RWPE2 (cell line): ENCODE results near the gene DALRD3.

Source experiments
- ATAC-seq: fragments of 200-7000 bp; cut with Tn5 transposase; 3 replicates; pipeline ENCODE4 v1.9.1; 2021; ENCODE audit warnings: low read depth
- DNase-seq: peaks from one replicate; pipeline ENCODE4 v3.0.0-alpha.2; 2020; ENCODE audit warnings: low spot score
- H3K27ac ChIP-seq: fragments of 450-650 bp; 2 replicates; pipeline ENCODE4 v1.5.1; 2017; ENCODE audit warnings: mild to moderate bottlenecking; ENCODE audit not compliant: poor library complexity, severe bottlenecking
- H3K27me3 ChIP-seq: fragments of 250-450 bp; sonication (Bioruptor Pico); 2 replicates; pipeline ENCODE4 v1.5.1; 2021; ENCODE audit warnings: mild to moderate bottlenecking, moderate library complexity; ENCODE audit not compliant: insufficient read depth, poor library complexity, severe bottlenecking
- H3K36me3 ChIP-seq: fragments of 250-450 bp; sonication (Bioruptor Pico); 2 replicates; pipeline ENCODE4 v1.5.1; 2020; ENCODE audit warnings: low read depth, mild to moderate bottlenecking, moderate library complexity
- H3K4me1 ChIP-seq: fragments of 250-450 bp; sonication (Bioruptor Pico); 2 replicates; pipeline ENCODE4 v1.5.1; 2021; ENCODE audit warnings: mild to moderate bottlenecking, moderate library complexity; ENCODE audit not compliant: insufficient read depth, poor library complexity, severe bottlenecking
- H3K4me3 ChIP-seq: fragments of 250-450 bp; sonication (Bioruptor Pico); 2 replicates; pipeline ENCODE4 v1.5.1; 2021; ENCODE audit warnings: mild to moderate bottlenecking, moderate library complexity; ENCODE audit not compliant: severe bottlenecking
- H3K9me3 ChIP-seq: fragments of 250-450 bp; sonication (Bioruptor Pico); 2 replicates; pipeline ENCODE4 v1.5.1; 2021; ENCODE audit warnings: mild to moderate bottlenecking, moderate library complexity; ENCODE audit not compliant: severe bottlenecking
- TF ChIP-seq, protein P1 (sequence below): fragments of 450-650 bp; IDR thresholded peaks from one replicate; pipeline ENCODE4 v1.5.1; 2017; ENCODE audit warnings: mild to moderate bottlenecking, moderate library complexity; ENCODE audit not compliant: poor library complexity, severe bottlenecking

The DALRD3 gene

GRCh38 chr3:49053543-49053942 lies 35.2 kb upstream of the DALRD3 start:
- H3K4me1 ChIP-seq = no peaks in the 10 kb centered on the region
- TF ChIP-seq, protein P1, sequence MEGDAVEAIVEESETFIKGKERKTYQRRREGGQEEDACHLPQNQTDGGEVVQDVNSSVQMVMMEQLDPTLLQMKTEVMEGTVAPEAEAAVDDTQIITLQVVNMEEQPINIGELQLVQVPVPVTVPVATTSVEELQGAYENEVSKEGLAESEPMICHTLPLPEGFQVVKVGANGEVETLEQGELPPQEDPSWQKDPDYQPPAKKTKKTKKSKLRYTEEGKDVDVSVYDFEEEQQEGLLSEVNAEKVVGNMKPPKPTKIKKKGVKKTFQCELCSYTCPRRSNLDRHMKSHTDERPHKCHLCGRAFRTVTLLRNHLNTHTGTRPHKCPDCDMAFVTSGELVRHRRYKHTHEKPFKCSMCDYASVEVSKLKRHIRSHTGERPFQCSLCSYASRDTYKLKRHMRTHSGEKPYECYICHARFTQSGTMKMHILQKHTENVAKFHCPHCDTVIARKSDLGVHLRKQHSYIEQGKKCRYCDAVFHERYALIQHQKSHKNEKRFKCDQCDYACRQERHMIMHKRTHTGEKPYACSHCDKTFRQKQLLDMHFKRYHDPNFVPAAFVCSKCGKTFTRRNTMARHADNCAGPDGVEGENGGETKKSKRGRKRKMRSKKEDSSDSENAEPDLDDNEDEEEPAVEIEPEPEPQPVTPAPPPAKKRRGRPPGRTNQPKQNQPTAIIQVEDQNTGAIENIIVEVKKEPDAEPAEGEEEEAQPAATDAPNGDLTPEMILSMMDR = no peak
- H3K27ac ChIP-seq = no peak overlapping the region
- no peaks in the 10 kb centered on the region for H3K27me3 ChIP-seq
- no peak overlapping the region for H3K4me3 ChIP-seq
- H3K9me3 ChIP-seq = no peaks in the 10 kb centered on the region
- DNase-seq (no peak), ATAC-seq (no peak)
- H3K36me3 ChIP-seq = peaks cover 75% of the 10 kb centered on the region

- H3K27me3 ChIP-seq = no peaks in the 10 kb centered on the region
- TF ChIP-seq, protein P1 = no peak
- peaks cover 74% of the 10 kb centered on the region for H3K36me3 ChIP-seq
- no peaks in the 10 kb centered on the region for H3K9me3 ChIP-seq
- no peaks in the 10 kb centered on the region for H3K4me1 ChIP-seq
- no peak for ATAC-seq
- H3K27ac ChIP-seq = no peak overlapping the region
- H3K4me3 ChIP-seq = no peak overlapping the region
- DNase-seq = no peak
Measured at GRCh38 chr3:49035281-49035680, 16.9 kb upstream of the DALRD3 start.

GRCh38 chr3:49034650-49035049 lies 16.3 kb upstream of the DALRD3 start:
- Histone ChIP-seq H3K4me1 (no peaks in the 10 kb centered on the region), H3K27me3 (no peaks in the 10 kb centered on the region), H3K9me3 (no peaks in the 10 kb centered on the region), H3K27ac (no peak overlapping the region), H3K36me3 (peaks cover 77% of the 10 kb centered on the region), H3K4me3 (no peak overlapping the region)
- ATAC-seq (no peak), DNase-seq (no peak)
- TF ChIP-seq, protein P1 = no peak

- DNase-seq (no peak), ATAC-seq (no peak)
- H3K27ac ChIP-seq = no peak overlapping the region
- peaks cover 70% of the 10 kb centered on the region for H3K36me3 ChIP-seq
- no peak overlapping the region for H3K4me3 ChIP-seq
- TF ChIP-seq, protein P1 = no peak
- no peaks in the 10 kb centered on the region for H3K27me3 ChIP-seq
- peaks cover 5% of the 10 kb centered on the region for H3K4me1 ChIP-seq
- no peaks in the 10 kb centered on the region for H3K9me3 ChIP-seq
Measured at GRCh38 chr3:49032646-49033304, 14.4 kb upstream of the DALRD3 start.

DNA sequence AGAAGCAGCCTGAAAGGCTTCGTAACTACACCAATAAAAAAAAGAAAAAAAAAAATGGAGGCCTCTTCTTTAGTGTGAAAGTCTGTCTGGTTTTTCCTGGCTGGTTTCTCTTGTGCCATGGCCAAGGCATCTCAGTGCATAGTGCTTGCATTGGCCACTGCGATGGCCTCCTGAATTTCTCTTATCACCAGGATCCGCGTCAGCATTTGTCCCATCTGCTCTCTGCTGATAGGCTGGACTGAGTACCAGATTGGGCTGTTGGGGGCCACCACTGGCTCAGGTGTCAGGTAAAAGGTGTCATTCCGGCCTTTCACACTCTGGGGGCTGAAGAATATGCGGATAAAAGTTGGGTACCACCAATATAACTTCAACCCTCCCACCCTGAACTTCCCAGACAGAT lies 11.9 kb upstream of the DALRD3 start:
- no peak overlapping the region for H3K27ac ChIP-seq
- H3K36me3 ChIP-seq = peaks cover 77% of the 10 kb centered on the region

More for the DNA sequence above, 11.9 kb upstream of the DALRD3 start:
- no peak for DNase-seq
- Histone ChIP-seq H3K4me1 (peaks cover 5% of the 10 kb centered on the region), H3K27me3 (no peaks in the 10 kb centered on the region), H3K4me3 (no peak overlapping the region), H3K9me3 (no peaks in the 10 kb centered on the region)
- no peak for ATAC-seq
- TF ChIP-seq, protein P1 = no peak
